Testis (tissue), 2 donors: ENCODE data around the gene FBLN5.
"Not testable (repeated sequence)": the region's sequence is repeated elsewhere in the genome, so short reads cannot be mapped to it uniquely, and the experiment has no call there.

Experiments used
- CTCF ChIP-seq, 3 experiments: fragments of 450-650 bp in 2 of 3; fragments of 200-600 bp in 1 of 3; sonication (generic) in 1 of 3; IDR thresholded peaks; one replicate each; pipeline ENCODE4 v1.5.1; 2016 to 2019; ENCODE audit warnings: antibody characterized with exemption in 3 of 3, mild to moderate bottlenecking in 2 of 3, moderate library complexity in 1 of 3
- POLR2A ChIP-seq: fragments of 450-650 bp; IDR thresholded peaks from one replicate; pipeline ENCODE4 v1.6.1; 2017; ENCODE audit warnings: antibody characterized with exemption, mild to moderate bottlenecking, moderate library complexity

DNA sequence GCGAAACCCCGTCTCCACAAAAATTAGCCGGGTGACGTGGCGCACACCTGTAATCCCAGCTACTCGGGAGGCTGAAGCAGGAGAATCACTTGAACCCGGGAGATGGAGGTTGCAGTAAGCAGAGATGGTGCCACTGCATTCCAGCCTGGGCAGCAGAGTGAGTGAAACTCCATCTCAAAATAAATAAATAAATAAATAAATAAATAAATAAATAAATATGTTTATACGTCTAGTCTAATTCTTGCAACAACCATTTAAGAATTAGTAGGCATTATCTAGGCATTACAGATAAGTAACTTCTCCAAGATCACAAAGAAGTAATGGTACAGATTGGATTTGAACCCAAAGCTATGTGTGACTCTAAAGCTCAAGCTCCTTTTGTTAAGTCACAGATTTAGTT, 102.4 kb downstream of the FBLN5 start:
- not testable (repeated sequence) for TF ChIP-seq CTCF (IDR thresholded peaks at IDR 0.05); POLR2A
